ENCODE measurements around the gene HNRNPA3. TPM values are rescaled to one million over a fixed set of nuclear protein-coding genes. Genes with fewer than 3 reads are reported as not detected.

The HNRNPA3 gene
- total and polyA plus RNA-seq, 2 donors (not counting 3 experiments of a cell fraction or from before 2014, with no cell fraction given) = 57.5 to 316 TPM

- Histone ChIP-seq H3K9me3 (replicated peaks; ENCODE audit: control insufficient read depth, insufficient read depth, low read length) (no peaks in the 10 kb centered on the region), H3K27me3 (ENCODE audit: control insufficient read depth in 2 of 2, insufficient read depth in 2 of 2, low read length in 2 of 2) (no peaks in the 10 kb centered on the region), H4K20me1 (replicated peaks; ENCODE audit: control insufficient read depth, extremely low read depth, insufficient read depth, low read length) (no peaks in the 10 kb centered on the region), H3K4me3 (replicated peaks in 1 of 3; ENCODE audit: insufficient read depth in 1 of 3, low read depth in 1 of 3, low read length in 3 of 3) (no peak overlapping the region), H3K4me2 (ENCODE audit: insufficient read depth, low read length) (no peak overlapping the region), H3K9ac (replicated peaks; ENCODE audit: extremely low read depth, insufficient read depth, low read length) (no peak overlapping the region), H3K9me1 (replicated peaks; ENCODE audit: control insufficient read depth, extremely low read depth, insufficient read depth, low read length) (no peaks in the 10 kb centered on the region), H3K27ac (ENCODE audit: insufficient read depth, low read depth, low read length) (no peak overlapping the region), H2AFZ (ENCODE audit: low read depth, low read length) (no peak overlapping the region), H3K36me3 (ENCODE audit: control insufficient read depth in 2 of 2, extremely low read depth in 1 of 2, insufficient read depth in 2 of 2, low read length in 2 of 2) (no peaks in the 10 kb centered on the region), H3K79me2 (ENCODE audit: control insufficient read depth, insufficient read depth, low read length) (no peaks in the 10 kb centered on the region), H3K4me1 (ENCODE audit: control insufficient read depth, extremely low read depth, insufficient read depth, low read length) (peaks cover 25% of the 10 kb centered on the region)
- FAIRE-seq (no peak), DNase-seq (ENCODE audit: low read depth, low spot score) (no peak)
- ChIA-PET CTCF (interaction anchor here (0.7 to 3.2 kb wide), 4 partner anchors 8 to 107 kb away, joined by 3 to 18 read pairs (median 6); partner anchors contain the start of gene NFE2L2), POLR2A (no interaction called here)
- intact Hi-C loops (cut with micrococcal nuclease) = no loop called here
- BruUV-seq (replicated peaks) = no TSS peak
- TF ChIP-seq MYC (IDR thresholded peaks at IDR 0.05; ENCODE audit: low read depth, low read length) (no peak), FOS (IDR thresholded peaks at IDR 0.05; ENCODE audit: borderline replicate concordance, insufficient read depth, low read length) (no peak), GATA2 (IDR thresholded peaks at IDR 0.05; ENCODE audit: insufficient read depth, insufficient read length, low read depth, low read length) (no peak), MAX (IDR thresholded peaks at IDR 0.05; ENCODE audit: insufficient read depth, insufficient read length) (no peak), POLR2A (IDR thresholded peaks at IDR 0.05; ENCODE audit: low read depth, low read length) (no peak), POLR2AphosphoS5 (IDR thresholded peaks at IDR 0.05; ENCODE audit: insufficient read depth, low read depth, low read length) (no peak), JUN (IDR thresholded peaks at IDR 0.05; ENCODE audit: borderline replicate concordance, insufficient read depth, insufficient read length, low read depth) (no peak), EZH2 (IDR thresholded peaks at IDR 0.05; ENCODE audit: borderline replicate concordance, low read depth, low read length, severe bottlenecking) (no peak)
- TF ChIP-seq, protein P1, sequence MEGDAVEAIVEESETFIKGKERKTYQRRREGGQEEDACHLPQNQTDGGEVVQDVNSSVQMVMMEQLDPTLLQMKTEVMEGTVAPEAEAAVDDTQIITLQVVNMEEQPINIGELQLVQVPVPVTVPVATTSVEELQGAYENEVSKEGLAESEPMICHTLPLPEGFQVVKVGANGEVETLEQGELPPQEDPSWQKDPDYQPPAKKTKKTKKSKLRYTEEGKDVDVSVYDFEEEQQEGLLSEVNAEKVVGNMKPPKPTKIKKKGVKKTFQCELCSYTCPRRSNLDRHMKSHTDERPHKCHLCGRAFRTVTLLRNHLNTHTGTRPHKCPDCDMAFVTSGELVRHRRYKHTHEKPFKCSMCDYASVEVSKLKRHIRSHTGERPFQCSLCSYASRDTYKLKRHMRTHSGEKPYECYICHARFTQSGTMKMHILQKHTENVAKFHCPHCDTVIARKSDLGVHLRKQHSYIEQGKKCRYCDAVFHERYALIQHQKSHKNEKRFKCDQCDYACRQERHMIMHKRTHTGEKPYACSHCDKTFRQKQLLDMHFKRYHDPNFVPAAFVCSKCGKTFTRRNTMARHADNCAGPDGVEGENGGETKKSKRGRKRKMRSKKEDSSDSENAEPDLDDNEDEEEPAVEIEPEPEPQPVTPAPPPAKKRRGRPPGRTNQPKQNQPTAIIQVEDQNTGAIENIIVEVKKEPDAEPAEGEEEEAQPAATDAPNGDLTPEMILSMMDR (IDR thresholded peaks at IDR 0.05; ENCODE audit: extremely low read depth in 1 of 2, insufficient read depth in 1 of 2, low read depth in 1 of 2, low read length in 2 of 2) = no peak
- dilution Hi-C loops (cut with MboI; ENCODE audit: extremely low pct_ligation_motif_present, low sequenced_read_pairs) = no loop called here
Observed at GRCh38 chr2:177271981-177272666, 59.5 kb downstream of the HNRNPA3 start.

All from endothelial cell of umbilical vein (primary cell).